ENCODE measurements around the gene GGCX. TPM values are rescaled to one million over a fixed set of nuclear protein-coding genes. Genes with fewer than 3 reads are reported as not detected.

Gene GGCX
- total and polyA plus RNA-seq, 9 of the 15 experiments (the other 6 are each of a cell fraction or from before 2014, with no cell fraction given) = 14.4 to 47.1 (median 28.1) TPM

DNA sequence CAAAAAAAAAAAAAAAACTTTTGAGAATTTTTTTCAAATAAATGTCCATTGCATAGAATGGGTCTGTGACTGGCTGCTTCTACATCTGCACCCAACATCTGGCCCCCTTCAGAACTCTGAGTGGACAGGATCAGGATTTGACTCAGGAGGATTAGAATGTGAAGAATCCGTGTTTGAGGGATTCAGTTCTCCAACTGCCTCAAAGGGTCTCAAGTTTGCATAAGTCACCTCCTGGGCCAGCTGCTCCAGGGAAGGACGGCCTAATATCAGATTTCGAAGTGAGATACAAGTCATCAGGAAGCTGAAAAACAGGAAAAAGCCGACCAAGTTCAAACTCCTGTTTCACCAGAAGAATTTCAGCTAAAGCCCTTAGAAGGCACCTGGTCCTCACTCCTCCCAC is 11.5 kb downstream of the GGCX start (continued):
- TF ChIP-seq, protein P1, sequence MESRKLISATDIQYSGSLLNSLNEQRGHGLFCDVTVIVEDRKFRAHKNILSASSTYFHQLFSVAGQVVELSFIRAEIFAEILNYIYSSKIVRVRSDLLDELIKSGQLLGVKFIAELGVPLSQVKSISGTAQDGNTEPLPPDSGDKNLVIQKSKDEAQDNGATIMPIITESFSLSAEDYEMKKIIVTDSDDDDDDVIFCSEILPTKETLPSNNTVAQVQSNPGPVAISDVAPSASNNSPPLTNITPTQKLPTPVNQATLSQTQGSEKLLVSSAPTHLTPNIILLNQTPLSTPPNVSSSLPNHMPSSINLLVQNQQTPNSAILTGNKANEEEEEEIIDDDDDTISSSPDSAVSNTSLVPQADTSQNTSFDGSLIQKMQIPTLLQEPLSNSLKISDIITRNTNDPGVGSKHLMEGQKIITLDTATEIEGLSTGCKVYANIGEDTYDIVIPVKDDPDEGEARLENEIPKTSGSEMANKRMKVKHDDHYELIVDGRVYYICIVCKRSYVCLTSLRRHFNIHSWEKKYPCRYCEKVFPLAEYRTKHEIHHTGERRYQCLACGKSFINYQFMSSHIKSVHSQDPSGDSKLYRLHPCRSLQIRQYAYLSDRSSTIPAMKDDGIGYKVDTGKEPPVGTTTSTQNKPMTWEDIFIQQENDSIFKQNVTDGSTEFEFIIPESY (CRISPR knock-in tag; IDR thresholded peaks at IDR 0.05) = no peak
- TF ChIP-seq ZNF263 (CRISPR knock-in tag; IDR thresholded peaks at IDR 0.05; ENCODE audit: borderline replicate concordance) = no peak

DNA sequence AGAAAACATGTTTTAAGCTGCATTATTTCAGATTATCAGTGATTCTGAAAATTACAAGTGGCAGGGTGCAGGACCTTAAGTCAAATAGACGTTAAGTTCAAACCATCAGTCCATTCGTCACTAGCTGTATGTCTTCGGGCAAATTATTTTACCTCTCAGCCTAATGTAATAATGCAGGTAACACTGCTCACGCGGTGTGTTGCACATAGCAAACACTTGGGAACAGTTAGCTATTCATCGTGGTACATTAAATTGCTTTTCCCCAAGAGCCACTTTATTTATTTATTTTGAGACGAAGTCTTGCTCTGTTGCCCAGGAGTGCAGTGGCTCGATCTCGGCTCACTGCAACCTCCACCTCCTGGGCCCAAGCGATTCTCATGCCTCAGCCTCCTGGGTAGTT is 12.2 kb downstream of the GGCX start:
- Histone ChIP-seq H3K27me3 (ENCODE audit: control insufficient read depth in 2 of 2, insufficient read depth in 2 of 2, low read length in 2 of 2) (no peaks in the 10 kb centered on the region), H3K36me3 (ENCODE audit: control insufficient read depth, insufficient read depth, low read length) (peaks cover 69% of the 10 kb centered on the region), H3K4me2 (ENCODE audit: insufficient read depth, low read length) (no peak overlapping the region), H3K4me1 (replicated peaks in 1 of 2; ENCODE audit: control insufficient read depth in 2 of 2, insufficient read depth in 2 of 2, low read length in 2 of 2) (no peaks in the 10 kb centered on the region; a peak in 1 of 5 replicates), H4K20me1 (replicated peaks; ENCODE audit: control insufficient read depth, insufficient read depth, low read length) (peaks cover 6% of the 10 kb centered on the region), H3K27ac (ENCODE audit: extremely low read depth, low read depth, low read length) (no peak overlapping the region), H3K9me1 (ENCODE audit: control insufficient read depth, insufficient read depth, low read length) (no peaks in the 10 kb centered on the region), H2AFZ (ENCODE audit: low read depth, low read length) (no peak overlapping the region), H3K9me3 (replicated peaks; ENCODE audit: control insufficient read depth, insufficient read depth, low read depth, low read length) (no peaks in the 10 kb centered on the region), H3K9ac (ENCODE audit: insufficient read depth in 1 of 2, low read depth in 2 of 2, low read length in 2 of 2) (no peak overlapping the region), H3K4me3 (no peak overlapping the region), H3K79me2 (ENCODE audit: control insufficient read depth, insufficient read depth, low read length) (0 out of 3 replicates have a peak, but pooled peaks cover 2% of the 10 kb centered on the region)
- in situ Hi-C loops (cut with MboI) = no loop called here
- FAIRE-seq (no peak), ATAC-seq (no peak), DNase-seq (ENCODE audit: extremely low read depth in 1 of 4, low spot score in 3 of 4) (no peak)
- BruUV-seq (replicated peaks) = no TSS peak
- intact Hi-C loops (cut with micrococcal nuclease) = no loop called here
- ChIA-PET POLR2A (interaction anchor here (0.6 to 24.3 kb wide), 14 partner anchors 4 to 222 kb away, joined by 3 to 1576 read pairs (median 5); partner anchors contain the start of genes CAPG, GGCX, MAT2A and SH2D6), CTCF (ENCODE audit: low intra/inter-chr PET ratio) (interaction anchor here (4.5 kb wide), 1 partner anchor 128 kb away, joined by 63 read pairs; no protein-coding TSS in a partner anchor)
- 91% methylated on average over 10 of the region's 10 CpGs for WGBS (ENCODE audit: insufficient coverage, low coverage, missing lambda C conversion rate)
- no peak for TF ChIP-seq STAT5A (IDR thresholded peaks at IDR 0.05; ENCODE audit: borderline replicate concordance, low read length)
- no peak for TF ChIP-seq SREBF2 (CRISPR knock-in tag; IDR thresholded peaks at IDR 0.05)
- TF ChIP-seq GATAD2A (IDR thresholded peaks at IDR 0.05) = no peak
- TF ChIP-seq ATF7 (IDR thresholded peaks at IDR 0.05) = no peak
- no peak for TF ChIP-seq ETS2 (tag; IDR thresholded peaks at IDR 0.05; ENCODE audit: borderline replicate concordance, poor library complexity, severe bottlenecking)
- no peak for TF ChIP-seq KDM4B (IDR thresholded peaks at IDR 0.05; ENCODE audit: borderline replicate concordance in 2 of 2, low read depth in 1 of 2)
- TF ChIP-seq SMARCB1 (IDR thresholded peaks at IDR 0.05; ENCODE audit: insufficient read length, low read depth) = no peak
- TF ChIP-seq NRF1 (conservative IDR thresholded peaks at IDR 0.05 in 1 of 2, IDR thresholded peaks at IDR 0.05 in 1 of 2) = no peak
- TF ChIP-seq CC2D1A (IDR thresholded peaks at IDR 0.05) = no peak
- no peak for TF ChIP-seq CHCHD3 (CRISPR knock-in tag; IDR thresholded peaks at IDR 0.05)
- TF ChIP-seq MAFG (tag; conservative IDR thresholded peaks at IDR 0.05) = no peak
- TF ChIP-seq LEF1 (IDR thresholded peaks at IDR 0.05) = no peak
- no peak for TF ChIP-seq HDAC8 (tag; IDR thresholded peaks at IDR 0.05)
- TF ChIP-seq ZBTB8A (IDR thresholded peaks at IDR 0.05; ENCODE audit: partially characterized antibody) = no peak
- TF ChIP-seq, protein P2, sequence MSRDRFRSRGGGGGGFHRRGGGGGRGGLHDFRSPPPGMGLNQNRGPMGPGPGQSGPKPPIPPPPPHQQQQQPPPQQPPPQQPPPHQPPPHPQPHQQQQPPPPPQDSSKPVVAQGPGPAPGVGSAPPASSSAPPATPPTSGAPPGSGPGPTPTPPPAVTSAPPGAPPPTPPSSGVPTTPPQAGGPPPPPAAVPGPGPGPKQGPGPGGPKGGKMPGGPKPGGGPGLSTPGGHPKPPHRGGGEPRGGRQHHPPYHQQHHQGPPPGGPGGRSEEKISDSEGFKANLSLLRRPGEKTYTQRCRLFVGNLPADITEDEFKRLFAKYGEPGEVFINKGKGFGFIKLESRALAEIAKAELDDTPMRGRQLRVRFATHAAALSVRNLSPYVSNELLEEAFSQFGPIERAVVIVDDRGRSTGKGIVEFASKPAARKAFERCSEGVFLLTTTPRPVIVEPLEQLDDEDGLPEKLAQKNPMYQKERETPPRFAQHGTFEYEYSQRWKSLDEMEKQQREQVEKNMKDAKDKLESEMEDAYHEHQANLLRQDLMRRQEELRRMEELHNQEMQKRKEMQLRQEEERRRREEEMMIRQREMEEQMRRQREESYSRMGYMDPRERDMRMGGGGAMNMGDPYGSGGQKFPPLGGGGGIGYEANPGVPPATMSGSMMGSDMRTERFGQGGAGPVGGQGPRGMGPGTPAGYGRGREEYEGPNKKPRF (IDR thresholded peaks at IDR 0.05; ENCODE audit: low read depth, low read length) = no peak
- no peak for TF ChIP-seq MYBL2 (IDR thresholded peaks at IDR 0.05; ENCODE audit: low read depth)
- no peak for TF ChIP-seq MYBL2 (CRISPR knock-in tag; IDR thresholded peaks at IDR 0.05; ENCODE audit: borderline replicate concordance)
- TF ChIP-seq NEUROD1 (IDR thresholded peaks at IDR 0.05; ENCODE audit: borderline replicate concordance, low read depth, low read length, partially characterized antibody) = no peak

Measured in K562 (cell line).